GM18861 (cell line): ENCODE measurements around the gene PRUNE2.
A peak's percentile ranks its signal among the peaks of the same experiment; 100 is the strongest.

Experiments
- ATAC-seq: cut with Tn5 transposase; IDR thresholded peaks from one replicate; pipeline ENCODE4 v1.9.1; 2021; ENCODE audit not compliant: unreplicated experiment

Gene PRUNE2

DNA sequence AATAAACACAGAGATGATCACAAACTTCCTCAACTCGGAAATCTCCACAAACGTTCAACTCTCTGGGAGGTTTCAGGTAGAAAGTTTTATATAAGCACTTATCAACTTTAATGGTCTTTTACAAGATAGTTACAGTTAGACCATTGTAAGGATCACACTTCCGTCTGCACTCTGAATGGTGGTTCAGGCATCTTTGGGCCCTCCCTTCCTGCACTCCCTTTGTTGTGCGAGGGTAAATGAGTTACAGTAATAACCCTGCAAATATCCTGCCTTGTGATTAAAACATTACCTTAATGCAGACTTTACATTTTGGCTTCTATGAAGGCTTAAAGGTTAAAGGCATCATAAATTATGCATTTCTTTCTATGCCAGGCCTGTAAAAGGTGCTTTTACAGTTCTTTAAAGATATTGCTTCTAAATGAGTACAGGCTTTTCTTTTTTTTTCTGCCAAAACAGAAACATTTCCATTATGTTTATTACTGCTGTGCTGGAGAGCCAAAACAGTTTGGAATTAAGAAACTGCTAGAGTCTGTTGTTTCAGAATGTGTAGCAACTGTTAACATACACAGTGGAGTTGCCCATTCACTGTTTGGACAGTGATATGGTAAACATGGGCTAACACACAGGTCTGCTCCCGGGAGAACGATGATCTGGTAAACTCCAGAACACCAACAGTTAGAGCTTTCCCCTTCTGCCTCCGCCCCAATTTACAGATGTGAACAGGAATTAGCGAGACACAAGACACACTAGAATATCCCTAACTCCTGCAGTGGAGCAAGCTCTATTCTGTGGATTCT, 1.1 kb downstream of the PRUNE2 start:
- no peak for ATAC-seq

DNA sequence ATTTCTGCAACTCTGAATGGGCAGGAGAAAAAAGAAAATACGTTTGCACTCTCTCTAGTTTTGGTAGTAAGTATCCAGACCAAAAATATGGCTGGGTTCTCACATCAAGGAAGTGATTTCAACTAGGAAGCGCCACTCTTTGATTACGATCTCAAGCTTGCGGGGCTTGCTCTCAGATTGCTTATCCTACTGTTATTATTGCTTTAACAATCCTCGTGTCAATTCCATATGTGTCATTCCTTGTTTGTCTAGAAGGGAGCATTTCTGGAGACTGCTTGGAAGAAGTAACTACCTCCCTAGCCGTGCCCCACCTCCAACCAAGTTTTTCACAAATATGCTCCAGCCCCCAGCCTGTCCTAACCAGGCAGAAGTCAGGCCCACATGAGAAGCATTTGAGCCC, 3.5 kb downstream of the PRUNE2 start:
- ATAC-seq: no peak

DNA sequence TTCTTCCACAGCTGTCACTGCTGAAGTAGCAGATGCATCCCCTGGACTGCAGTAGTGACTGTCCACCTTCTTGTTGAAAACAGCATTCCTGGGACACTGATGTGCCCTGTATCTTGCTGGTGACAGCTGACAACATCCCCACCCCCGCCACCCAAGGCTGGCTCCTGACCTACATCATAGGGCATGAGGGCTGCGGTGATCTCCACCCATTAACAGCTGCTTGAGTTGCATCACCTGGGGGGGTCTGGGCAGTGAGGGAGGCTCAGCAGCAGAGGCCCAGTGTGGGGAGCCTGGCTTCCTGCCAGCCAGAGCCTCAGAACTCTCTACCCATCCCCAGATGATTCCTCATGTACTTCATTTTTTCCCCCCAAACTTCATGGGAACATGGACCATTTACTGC, 4.1 kb downstream of the PRUNE2 start:
- ATAC-seq: no peak

DNA sequence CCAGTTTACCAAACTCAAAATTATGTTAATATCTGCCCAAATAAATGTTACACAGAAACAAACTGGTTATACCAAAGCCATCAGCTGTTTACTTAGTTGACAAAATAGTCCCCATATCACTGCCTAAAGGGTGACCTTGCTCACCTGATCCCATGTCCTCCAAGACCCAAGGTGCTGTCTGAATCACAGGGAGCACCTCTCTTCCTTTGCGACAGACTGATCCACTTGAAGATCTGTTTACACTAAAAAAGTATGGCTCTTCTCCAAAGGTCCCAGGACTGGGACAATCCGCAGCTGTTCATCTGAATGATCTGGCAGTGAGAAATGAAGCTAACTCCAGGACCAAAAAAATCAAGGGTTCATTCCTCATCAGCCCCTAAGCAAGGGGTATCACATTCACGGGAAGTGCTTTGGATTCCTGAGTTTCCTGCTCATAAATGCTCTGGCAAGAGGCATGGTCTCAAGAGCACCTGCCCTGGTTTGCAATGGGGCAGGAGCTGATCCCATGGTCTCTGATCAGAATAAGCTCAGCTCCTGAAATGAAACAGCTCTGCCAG, 5.0 kb downstream of the PRUNE2 start:
- no peak for ATAC-seq

DNA sequence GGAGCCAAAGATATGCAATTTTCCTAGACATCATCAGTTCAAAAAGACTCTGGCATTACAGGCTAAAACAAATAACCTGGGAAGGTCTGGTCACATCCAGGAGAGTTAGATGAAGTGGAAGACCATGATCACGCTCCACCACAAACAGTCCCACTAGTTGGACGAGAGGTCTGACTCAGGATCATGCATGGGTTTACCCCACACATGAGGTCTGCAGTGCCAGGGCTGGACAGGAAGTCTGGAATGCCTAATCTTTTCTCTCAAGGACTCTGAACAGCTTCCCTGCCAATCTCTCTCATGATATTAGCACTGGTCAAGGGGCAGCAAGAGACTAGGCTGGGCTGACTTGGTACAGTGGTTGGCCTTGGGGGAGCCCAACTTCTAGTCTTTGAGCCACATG, 7.1 kb downstream of the PRUNE2 start:
- ATAC-seq: no peak

DNA sequence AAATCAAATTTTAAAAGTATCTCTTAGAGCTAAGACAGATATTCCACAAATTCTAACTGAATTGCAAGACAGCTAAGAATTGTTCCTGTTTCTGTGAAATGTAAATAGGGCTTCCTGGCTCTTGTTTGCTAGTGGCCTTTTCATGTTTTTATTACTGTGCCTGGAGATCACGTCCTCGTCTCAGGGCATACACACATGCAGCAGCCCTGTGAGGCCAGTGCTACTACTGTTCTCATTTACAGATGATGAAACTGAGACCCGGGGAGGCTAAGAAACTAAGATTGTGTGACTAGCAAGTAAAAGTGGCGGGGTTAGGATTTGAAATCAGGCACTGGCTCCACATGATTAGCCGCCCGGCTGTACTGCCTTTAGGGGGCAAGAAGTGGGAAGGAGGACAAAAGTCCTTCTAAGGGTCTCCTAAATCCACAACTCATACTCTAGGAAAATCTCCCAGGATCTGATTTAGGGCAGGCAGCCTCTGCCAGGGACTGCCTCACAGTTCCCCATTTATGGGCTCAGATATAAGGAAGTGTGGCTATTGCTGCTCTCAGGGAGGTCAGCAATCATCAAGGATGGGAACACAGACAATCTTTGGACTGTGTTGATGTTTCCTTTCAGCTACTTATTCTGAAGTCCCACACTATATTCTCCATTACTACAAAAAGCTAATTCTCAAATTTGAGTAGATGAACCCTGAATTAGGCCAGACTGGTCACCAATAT, 7.9 kb downstream of the PRUNE2 start:
- ATAC-seq: no peak

DNA sequence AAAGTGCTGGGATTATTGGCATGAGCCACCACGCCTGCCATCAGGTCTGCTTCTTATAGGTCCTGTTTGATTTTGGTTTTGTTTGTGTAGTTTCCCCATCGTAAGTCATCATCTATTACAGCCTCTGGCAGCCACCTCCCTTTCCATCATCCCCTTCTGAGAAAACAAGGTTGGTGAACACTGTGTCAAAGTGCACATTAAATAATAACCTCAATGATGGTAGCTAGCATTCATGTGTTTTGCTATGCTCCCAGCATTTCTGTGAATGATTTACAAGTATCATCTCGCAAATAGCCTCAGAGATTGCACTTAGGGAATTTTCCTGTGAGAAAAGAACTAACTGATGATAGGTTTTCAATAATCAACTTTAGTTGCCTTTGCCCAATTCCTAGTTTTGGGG, 9.9 kb downstream of the PRUNE2 start:
- ATAC-seq: no peak

DNA sequence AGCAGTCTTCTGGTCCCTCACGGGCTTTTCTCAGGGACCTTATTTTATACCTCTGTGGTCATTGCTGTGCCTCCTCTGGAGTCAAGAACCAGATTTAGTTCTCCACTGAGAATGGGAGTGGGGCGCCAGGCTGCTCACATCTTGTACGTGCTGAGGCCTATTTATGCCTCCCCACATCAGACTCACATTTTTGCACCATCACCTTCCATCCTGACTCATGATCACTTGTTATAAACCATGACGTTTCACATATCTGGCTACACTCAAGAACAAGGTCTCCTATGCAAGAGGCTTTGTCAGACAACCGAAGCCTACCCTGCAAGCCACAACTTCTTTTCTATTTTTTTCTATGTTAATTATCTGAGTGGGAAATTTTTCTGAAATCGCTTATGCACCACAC, 10.7 kb downstream of the PRUNE2 start:
- ATAC-seq: no peak

DNA sequence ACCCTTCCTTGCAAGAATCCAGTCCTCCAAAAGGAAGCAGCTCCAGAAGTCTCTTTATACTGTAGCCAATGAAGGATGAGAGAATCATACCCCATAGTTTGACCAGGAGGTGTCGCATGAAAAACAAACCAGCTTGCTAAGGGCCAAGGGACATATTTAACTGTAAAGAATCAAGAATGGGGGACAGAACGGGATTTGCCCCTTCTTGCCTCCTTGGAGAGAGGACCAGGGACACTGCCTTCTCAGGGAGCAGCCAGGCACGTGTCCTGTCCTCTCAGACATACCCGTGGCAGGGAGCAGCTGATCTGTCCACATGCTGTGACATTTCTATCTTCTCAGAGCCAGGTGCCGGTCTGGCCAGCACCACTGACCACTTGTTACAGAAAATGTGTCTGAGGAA, 11.7 kb downstream of the PRUNE2 start:
- no peak for ATAC-seq

DNA sequence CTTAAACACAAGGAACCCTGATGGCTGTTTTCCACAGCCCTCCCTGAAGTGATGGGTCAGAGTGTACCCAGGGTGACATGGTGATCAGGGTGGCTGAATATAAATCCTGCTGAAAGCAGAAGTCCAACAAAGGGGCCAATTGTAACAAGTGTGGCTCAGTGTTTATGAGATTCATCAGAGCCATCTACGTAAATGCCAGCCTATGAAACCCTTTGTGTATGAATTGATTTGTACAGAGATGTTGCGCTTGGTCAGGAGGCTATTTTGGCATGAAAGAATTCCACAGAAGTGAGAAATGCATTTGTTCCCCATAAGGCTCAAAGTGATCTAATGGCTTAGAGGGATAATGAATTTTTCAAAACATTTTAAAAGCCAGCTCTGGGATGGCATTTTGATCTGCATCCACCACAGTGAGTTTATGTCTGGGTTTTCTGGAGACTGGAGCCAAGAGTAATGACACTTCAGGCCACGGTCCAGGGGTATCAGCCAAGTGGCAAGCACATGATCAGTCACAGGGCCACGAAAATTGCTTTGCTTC, 12.4 kb downstream of the PRUNE2 start:
- ATAC-seq: no peak

DNA sequence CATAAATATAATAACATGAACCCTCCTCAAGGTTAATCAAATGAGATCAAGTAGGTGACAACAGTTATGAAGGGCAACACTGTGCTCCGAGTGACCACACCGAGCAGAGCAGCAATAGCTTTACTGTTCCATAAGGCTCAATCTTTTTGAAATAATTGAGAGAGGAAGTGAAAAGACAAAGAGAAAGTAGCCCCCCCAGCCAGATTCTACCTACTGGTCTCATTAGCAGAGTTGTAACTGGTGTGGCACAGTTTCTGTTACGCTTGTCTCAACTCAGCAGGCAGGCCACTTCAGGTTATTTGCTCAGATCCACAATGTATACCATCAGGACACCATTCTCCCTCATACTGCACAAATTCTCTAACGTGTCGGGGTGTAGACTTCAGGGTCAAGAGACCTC, 14.0 kb downstream of the PRUNE2 start:
- ATAC-seq: no peak

DNA sequence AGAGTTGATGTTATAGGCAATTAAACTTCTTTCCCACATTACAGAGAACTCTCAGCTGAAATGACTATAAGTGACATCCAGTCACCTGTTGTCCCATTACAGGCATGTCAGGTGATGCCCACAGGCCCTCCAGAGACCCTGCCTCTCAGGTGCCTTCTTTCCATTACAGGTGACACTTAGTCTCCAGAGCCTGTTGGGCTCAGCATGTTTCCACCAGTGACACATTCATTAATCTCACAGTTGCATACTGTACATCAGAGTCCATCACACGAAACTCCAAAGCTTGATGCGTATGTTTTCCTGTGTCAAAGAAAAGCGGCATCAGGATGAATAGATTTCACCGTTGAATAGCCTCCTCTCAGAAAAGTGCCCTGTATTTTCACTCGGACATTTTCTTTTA, 14.6 kb downstream of the PRUNE2 start:
- no peak for ATAC-seq

DNA sequence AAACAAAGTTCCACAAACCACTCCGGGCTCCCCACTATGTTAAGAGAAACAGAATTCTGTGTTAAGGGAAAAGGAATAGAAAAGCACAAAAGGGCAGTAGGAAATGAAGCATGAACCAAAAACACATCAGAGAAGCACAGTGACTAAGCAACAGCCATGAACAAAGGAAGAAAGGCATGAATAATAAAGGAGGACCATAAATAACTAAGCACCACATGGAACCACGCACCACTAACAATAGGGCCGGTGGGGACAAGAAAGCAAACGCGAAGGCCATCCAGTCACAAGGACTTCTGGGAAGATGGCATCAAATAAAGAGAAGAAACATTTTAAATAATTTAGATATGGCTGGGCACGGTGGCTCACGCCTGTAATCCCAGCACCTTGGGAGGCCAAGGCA, 18.0 kb downstream of the PRUNE2 start:
- no peak for ATAC-seq

DNA sequence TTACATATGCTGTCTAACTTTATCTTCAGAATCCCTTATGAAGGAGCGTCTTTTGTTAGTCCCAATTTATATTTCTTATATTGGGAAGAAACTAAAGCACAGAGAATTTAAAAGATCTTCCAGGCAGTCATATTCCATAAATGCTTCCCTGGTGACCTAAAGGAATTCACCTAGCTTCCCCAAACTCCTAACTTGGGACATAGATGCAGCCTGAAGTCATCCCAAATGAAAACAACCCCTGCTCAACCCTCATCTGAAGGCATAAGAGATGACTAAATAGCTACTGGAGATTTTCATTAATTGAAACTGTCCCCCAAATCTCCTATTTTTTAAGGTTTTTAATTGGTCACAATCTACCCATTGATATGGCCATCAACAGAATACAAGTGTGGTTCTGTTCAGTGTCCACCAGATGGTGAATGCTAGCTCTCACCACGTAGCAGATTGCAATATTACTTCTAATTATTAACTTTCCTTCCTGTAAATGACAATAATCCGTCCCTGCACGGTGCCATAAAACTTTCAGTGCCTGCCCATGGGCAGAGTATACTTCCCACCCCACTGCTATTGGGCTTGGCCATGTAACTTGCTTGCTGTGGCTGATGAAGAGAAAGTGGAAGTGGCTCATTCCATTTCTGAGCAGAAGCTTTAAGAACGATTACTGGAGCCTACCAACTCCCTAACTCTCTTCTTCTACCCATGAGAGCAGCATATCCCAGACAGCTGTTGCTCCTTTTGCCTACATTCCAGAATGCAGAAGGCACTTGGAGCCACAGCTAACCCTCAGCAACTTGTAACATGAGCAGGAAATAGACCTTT, 18.7 kb downstream of the PRUNE2 start:
- ATAC-seq: no peak

DNA sequence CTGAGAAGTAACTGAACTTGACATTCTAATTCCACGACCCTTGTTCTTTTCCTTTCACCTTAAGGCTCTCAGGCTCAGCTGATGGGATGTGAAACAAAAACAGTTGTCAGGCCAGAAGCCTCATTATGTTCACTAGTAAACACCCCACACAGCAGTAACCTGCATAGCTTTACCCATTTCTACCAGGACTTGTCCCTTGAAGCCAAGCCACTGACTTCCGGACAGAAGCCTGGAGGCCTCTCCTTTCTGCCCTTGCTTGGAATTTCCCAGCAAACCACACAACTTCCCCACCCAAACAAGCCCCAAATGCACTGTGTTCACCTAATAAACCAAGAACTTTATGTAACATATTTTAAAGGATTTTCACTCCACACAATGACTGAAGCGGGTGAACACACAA, 19.6 kb downstream of the PRUNE2 start:
- ATAC-seq: no peak

DNA sequence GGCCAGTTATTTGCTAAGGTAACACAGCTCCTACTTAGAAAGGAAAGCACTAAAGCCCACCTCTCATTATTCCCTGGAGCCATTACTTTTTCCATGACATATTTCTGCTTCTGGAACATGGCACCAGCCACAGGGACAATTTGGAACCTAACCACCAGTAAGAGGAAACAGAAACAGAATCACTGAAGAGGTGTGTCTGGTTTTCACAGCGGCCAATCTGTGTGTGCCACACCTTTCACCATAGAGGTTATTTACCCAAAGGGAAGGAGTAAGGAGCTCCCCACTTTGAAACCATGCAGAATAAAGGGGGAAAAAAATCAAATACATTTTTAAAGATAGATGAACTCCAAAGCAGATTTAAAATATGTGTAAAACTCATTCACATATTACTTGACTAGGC, 21.1 kb downstream of the PRUNE2 start:
- no peak for ATAC-seq

DNA sequence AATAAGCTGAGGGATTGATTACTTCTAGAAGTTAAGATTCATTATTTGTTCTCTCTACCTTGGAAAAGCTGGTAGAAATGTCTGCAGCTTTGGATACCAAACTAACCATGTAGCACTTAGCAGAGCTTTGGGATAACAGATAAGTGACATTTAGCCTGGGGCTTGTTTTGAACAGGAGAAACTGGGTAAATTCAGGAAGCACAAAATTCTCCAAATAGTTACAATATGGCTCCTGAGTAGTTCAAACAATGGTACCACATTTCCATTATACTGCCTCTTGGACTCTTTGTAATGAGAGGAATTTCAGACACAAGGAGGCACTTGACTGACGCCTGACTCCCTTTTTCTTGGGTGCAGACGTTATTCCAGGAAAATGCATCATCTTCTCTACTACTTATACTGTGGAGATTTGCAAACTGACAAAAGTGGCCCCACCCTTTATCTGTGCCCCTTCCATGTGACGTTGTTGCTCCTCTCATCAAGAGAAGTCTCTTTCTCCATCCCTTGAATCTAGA, 22.5 kb downstream of the PRUNE2 start:
- ATAC-seq: no peak

DNA sequence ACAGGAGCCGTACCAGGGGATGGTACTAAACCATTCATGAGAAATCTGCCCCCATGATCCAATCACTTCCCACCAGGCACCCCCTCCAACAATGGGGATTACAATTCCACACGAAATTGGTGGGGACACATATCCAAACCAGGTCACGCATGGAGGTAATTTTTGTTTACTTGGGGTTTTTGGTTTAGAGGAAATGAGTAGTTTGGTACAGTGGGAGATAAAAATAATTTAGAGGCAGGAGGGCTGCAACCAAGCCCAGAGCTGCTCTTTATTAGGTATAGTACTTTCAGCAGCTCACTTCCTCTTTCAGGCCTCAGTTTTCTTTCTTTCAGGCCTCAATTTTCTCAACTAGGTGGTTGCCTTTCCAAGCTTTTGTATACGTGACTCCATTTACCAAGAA, 23.2 kb downstream of the PRUNE2 start:
- peak; percentile 76 for ATAC-seq

DNA sequence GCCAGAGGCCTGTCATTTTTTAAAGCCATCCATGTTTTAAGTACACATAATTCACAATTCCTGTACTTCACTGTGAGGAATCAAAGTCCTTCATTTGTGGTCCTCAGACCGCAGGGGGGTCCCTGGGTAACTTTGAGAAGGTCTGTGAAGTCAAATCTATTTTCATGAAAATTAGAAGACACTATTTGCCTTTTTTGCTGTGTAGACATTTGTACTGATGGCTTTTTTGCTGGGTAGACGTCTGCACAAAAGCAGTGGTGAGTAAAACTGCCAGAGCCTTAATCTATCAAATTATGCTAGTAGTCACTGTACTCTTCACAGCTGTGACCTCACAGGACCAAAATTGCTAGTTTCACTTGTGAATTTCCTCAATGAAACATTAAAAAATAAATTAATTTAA, 25.7 kb downstream of the PRUNE2 start:
- no peak for ATAC-seq

DNA sequence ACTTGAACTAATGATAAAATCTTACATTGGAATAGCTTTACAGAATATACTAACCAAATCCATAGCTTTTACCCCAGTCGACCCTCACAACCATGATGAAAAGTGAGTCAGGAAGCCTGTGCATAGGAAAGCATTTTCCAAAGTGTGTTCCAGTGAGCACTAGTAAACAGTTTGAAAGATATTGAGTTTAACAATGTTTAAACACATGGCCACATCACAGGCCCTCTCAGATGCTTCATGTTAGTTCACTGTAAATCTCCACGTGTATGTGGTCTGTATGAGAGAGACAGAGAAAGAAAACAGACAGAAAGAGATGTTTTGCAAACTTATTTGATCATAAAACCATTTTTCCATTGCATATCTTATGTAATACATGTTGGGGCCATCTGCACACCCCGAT, 27.0 kb downstream of the PRUNE2 start:
- no peak for ATAC-seq

DNA sequence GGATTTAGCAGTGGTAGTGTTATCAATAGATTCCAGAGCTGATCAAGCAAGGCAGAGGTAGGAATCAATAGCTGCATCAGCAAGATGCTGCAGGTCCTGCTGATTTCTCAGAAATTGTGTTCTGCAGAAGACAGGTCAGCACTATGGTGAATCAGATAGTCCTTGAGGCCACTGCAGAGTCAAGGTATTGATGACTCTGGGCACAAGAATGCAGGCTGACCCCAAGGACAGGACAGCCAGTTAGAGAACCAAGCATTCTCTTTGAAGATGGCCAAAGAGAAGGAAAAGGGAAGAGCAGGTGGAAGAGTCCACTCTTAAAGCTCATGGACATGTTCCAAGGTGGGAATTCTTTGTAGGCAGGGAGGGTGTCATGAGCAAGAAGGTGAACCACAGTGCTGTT, 28.0 kb downstream of the PRUNE2 start:
- ATAC-seq: no peak
